IPS-20b (cell line): ENCODE measurements around the gene AKT3.

Experiments used
- H3K27ac ChIP-seq: one replicate; pipeline ENCODE4 v1.5.1; 2013; ENCODE audit warnings: low read length
- H3K27me3 ChIP-seq: 2 replicates; pipeline ENCODE4 v1.6.1; 2013; ENCODE audit warnings: mild to moderate bottlenecking, low read length, inconsistent platforms; ENCODE audit not compliant: insufficient read depth
- H3K36me3 ChIP-seq: 2 replicates; pipeline ENCODE4 v1.6.1; 2013; ENCODE audit warnings: low read depth, mild to moderate bottlenecking, inconsistent platforms, low read length, moderate library complexity; ENCODE audit not compliant: insufficient read depth
- H3K4me1 ChIP-seq: 2 replicates; pipeline ENCODE4 v1.6.1; 2013; ENCODE audit warnings: mild to moderate bottlenecking, control low read depth, inconsistent platforms, low read length, moderate library complexity; ENCODE audit not compliant: insufficient read depth
- H3K4me3 ChIP-seq: 2 replicates; pipeline ENCODE4 v1.5.1; 2013; ENCODE audit warnings: mild to moderate bottlenecking, low read length, inconsistent platforms
- H3K9ac ChIP-seq: 2 replicates; pipeline ENCODE4 v1.6.1; 2013; ENCODE audit warnings: low read depth, mild to moderate bottlenecking, inconsistent platforms, low read length, moderate library complexity
- H3K9me3 ChIP-seq: 2 replicates; pipeline ENCODE4 v1.6.1; 2013; ENCODE audit warnings: mild to moderate bottlenecking, low read depth, low read length, inconsistent platforms; ENCODE audit not compliant: insufficient read depth

AKT3 gene

GRCh38 chr1:243802736-243803135 lies 47.3 kb downstream of the AKT3 start:
- no peak overlapping the region for H3K4me3 ChIP-seq
- H3K27ac ChIP-seq = no peak overlapping the region
- no peaks in the 10 kb centered on the region for H3K27me3 ChIP-seq
- no peak overlapping the region for H3K9ac ChIP-seq
- H3K36me3 ChIP-seq = no peaks in the 10 kb centered on the region
- H3K4me1 ChIP-seq = no peaks in the 10 kb centered on the region
- peaks cover 11% of the 10 kb centered on the region for H3K9me3 ChIP-seq

GRCh38 chr1:243801378-243801777 lies 48.7 kb downstream of the AKT3 start:
- H3K4me1 ChIP-seq = no peaks in the 10 kb centered on the region
- H3K4me3 ChIP-seq = no peak overlapping the region
- no peak overlapping the region for H3K9ac ChIP-seq

GRCh38 chr1:243799908-243800307 lies 50.1 kb downstream of the AKT3 start:
- H3K9me3 ChIP-seq = no peaks in the 10 kb centered on the region
- no peaks in the 10 kb centered on the region for H3K27me3 ChIP-seq
- no peaks in the 10 kb centered on the region for H3K4me1 ChIP-seq
- H3K4me3 ChIP-seq = no peak overlapping the region
- no peak overlapping the region for H3K9ac ChIP-seq
- H3K36me3 ChIP-seq = no peaks in the 10 kb centered on the region
- no peak overlapping the region for H3K27ac ChIP-seq

More at GRCh38 chr1:243801378-243801777, 48.7 kb downstream of the AKT3 start:
- H3K27ac ChIP-seq = no peak overlapping the region
- no peaks in the 10 kb centered on the region for H3K36me3 ChIP-seq
- no peaks in the 10 kb centered on the region for H3K27me3 ChIP-seq
- H3K9me3 ChIP-seq = no peaks in the 10 kb centered on the region

DNA sequence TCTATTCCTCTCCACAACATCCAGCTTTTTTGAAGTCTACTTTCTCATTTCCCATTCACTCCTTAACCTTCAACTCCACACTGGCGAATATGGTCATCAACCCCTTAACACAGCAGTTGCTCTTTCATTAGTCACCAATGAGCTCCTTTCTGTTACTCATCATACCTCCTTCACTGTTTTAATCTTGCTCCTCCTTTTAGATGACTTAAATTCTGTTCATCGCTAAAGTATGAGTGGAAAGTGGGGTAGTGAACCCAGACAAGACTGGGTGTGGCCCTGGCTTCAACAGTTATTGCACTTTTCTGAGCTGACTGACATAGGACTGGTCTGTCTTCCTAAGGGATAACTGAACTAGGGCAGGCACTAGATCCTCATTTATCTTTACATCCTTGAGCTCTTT lies 51.3 kb downstream of the AKT3 start:
- no peak overlapping the region for H3K27ac ChIP-seq
- no peak overlapping the region for H3K9ac ChIP-seq
- H3K4me1 ChIP-seq = no peaks in the 10 kb centered on the region
- no peaks in the 10 kb centered on the region for H3K36me3 ChIP-seq
- H3K9me3 ChIP-seq = no peaks in the 10 kb centered on the region
- no peak overlapping the region for H3K4me3 ChIP-seq
- no peaks in the 10 kb centered on the region for H3K27me3 ChIP-seq

DNA sequence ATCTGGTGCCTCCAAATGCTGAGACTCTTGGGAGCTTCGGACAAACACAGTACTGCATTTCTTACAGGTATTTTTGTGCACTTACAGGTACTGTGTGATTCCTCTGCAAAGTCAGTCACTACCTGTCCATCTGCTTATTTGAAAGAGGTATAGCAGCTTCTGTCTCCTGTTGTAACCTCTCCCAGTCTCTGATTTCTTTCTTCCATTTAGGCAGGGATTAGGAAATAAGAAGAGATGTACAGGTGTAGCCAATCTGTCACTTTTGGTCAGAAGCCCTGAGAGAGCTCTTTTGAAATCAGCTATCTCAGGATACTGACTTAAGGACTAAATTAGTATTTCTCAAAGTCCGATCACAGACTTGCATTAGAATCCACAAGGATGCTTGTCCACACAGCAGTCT lies 54.0 kb downstream of the AKT3 start:
- H3K27ac ChIP-seq = no peak overlapping the region
- no peak overlapping the region for H3K9ac ChIP-seq
- no peaks in the 10 kb centered on the region for H3K9me3 ChIP-seq
- H3K4me3 ChIP-seq = no peak overlapping the region
- no peaks in the 10 kb centered on the region for H3K36me3 ChIP-seq
- H3K4me1 ChIP-seq = peaks cover 10% of the 10 kb centered on the region; the same call in 1 of the 2 replicates
- H3K27me3 ChIP-seq = no peaks in the 10 kb centered on the region

DNA sequence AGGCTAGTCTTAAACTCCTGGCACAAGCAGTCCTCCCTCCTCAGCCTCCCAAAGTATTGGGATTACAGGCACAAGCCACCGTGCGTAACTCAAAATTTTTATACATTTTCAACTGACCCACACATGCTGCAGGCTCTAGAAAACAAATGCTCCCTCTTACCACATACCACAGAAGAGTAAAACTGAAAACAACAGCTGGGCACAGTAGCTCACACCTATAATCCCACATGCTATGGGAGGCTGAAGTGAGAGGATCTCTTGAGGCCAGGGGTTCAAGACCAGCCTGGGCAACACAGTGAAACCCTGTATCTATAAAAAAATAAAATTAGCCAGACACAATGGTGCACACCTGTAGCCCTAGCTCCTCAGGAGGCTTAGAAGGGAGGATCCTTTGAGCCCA lies 56.7 kb downstream of the AKT3 start:
- H3K9ac ChIP-seq = no peak overlapping the region
- no peak overlapping the region for H3K4me3 ChIP-seq
- no peak overlapping the region for H3K27ac ChIP-seq
- H3K36me3 ChIP-seq = no peaks in the 10 kb centered on the region
- no peaks in the 10 kb centered on the region for H3K9me3 ChIP-seq
- no peaks in the 10 kb centered on the region for H3K27me3 ChIP-seq
- H3K4me1 ChIP-seq = peaks cover 10% of the 10 kb centered on the region; the same call in 1 of the 2 replicates

DNA sequence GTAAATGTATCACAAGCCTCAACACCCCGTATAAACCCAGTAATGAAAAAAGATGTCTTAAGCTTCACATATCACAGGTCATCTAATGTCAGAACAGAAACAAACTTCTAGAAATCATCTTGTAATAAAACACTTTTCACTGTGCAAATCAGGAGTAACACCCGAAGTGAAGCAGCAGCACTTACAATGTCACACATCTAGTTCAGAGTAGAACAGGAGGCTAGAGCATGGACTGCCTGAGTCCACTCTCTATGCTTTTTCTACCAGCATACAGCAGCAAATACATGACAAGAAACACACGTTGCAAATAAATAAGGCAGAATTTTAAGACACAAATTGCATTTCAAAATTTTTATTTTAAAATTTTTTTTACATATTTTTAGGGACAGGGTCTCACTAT lies 57.2 kb downstream of the AKT3 start:
- H3K27me3 ChIP-seq = no peaks in the 10 kb centered on the region
- H3K36me3 ChIP-seq = no peaks in the 10 kb centered on the region
- H3K27ac ChIP-seq = no peak overlapping the region
- peaks cover 10% of the 10 kb centered on the region; the same call in 1 of the 2 replicates for H3K4me1 ChIP-seq
- H3K9ac ChIP-seq = 0 out of 2 replicates have a peak overlapping the region, but pooled peaks have one; percentile 4
- no peaks in the 10 kb centered on the region for H3K9me3 ChIP-seq
- H3K4me3 ChIP-seq = no peak overlapping the region

GRCh38 chr1:243792401-243792800 lies 57.6 kb downstream of the AKT3 start:
- peaks cover 10% of the 10 kb centered on the region; the same call in 1 of the 2 replicates for H3K4me1 ChIP-seq
- no peak overlapping the region for H3K27ac ChIP-seq
- H3K27me3 ChIP-seq = no peaks in the 10 kb centered on the region
- H3K9ac ChIP-seq = 0 out of 2 replicates have a peak overlapping the region, but pooled peaks have one; percentile 4
- no peak overlapping the region for H3K4me3 ChIP-seq
- no peaks in the 10 kb centered on the region for H3K9me3 ChIP-seq
- H3K36me3 ChIP-seq = no peaks in the 10 kb centered on the region

DNA sequence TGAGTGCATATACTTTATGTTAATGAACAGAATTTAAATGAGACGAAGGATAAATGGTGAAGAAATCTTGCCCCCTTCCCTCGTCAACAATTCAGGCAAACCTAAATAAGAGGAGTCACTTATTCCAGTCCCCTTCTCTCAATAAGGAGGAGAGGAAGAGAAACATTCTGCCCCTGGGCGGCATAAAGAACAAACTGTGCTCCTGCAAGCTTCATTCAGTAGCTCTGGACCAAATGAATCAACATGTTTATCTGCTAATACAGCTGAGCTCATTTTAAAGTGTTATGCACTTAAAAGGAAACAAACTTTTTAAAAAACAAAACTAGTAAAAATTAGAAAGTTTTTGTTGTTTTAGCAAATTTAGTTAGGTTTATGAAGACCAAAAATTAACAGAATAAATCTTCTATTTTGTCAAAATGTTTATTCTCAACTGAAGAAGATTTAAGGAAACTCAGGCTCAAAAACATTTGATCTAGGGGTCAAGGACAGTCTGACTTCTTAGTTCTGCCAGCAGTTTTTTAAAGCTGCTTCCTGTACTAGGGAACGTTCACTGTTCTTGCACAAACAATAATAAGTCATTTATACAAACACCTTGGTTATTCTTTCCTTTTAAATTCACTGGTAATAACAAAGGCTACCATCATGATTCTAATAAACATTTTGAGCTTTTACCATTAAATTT lies 58.3 kb downstream of the AKT3 start:
- H3K4me3 ChIP-seq = no peak overlapping the region
- H3K27me3 ChIP-seq = no peaks in the 10 kb centered on the region
- H3K27ac ChIP-seq = no peak overlapping the region
- no peak overlapping the region for H3K9ac ChIP-seq
- peaks cover 10% of the 10 kb centered on the region; the same call in 1 of the 2 replicates for H3K4me1 ChIP-seq
- no peaks in the 10 kb centered on the region for H3K9me3 ChIP-seq
- no peaks in the 10 kb centered on the region for H3K36me3 ChIP-seq

GRCh38 chr1:243790404-243790803 lies 59.6 kb downstream of the AKT3 start:
- Histone ChIP-seq H3K4me1 (peaks cover 10% of the 10 kb centered on the region; the same call in 1 of the 2 replicates), H3K27me3 (no peaks in the 10 kb centered on the region), H3K9ac (no peak overlapping the region), H3K27ac (no peak overlapping the region), H3K9me3 (no peaks in the 10 kb centered on the region), H3K4me3 (no peak overlapping the region), H3K36me3 (no peaks in the 10 kb centered on the region)

DNA sequence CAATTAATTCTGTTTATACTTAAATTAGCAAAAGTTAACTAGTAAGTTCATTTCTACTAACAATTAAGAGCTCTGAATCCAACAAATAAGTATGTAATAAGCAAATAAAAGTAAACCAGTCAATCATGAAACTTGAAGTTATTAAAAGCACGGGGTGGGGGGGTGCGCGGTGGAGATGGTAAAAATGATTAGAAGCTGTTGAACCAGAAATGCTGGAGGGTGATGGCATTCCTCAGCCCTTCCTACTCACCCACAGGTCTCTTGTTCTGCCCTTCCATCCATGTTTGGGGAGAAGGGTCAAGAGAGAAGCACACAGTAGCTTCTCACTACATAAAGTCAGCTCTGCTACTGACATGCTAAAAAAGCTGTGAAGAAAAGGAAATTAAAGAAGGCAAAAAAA lies 63.5 kb downstream of the AKT3 start:
- Histone ChIP-seq H3K27me3 (no peaks in the 10 kb centered on the region), H3K4me3 (no peak overlapping the region), H3K36me3 (no peaks in the 10 kb centered on the region), H3K27ac (no peak overlapping the region), H3K9ac (no peak overlapping the region), H3K9me3 (no peaks in the 10 kb centered on the region), H3K4me1 (no peaks in the 10 kb centered on the region)

DNA sequence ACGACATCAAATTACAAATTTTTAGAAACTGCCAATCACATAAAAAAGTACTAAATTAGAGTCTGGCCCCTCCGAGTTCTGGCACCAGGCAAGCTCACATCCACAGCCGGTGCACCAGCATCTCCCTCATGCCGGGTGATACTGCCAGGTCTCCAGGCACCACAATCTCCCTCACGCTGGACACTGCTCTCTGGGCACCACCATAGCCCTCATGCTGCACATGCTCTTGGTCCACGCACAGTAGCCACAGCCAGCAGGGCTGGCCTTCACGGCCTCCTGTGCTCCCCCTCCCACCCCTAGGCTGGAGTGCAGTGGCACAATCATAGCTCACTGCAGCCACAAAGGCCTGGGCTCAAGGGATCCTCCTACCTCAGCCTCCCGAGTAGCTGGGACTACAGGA lies 65.5 kb downstream of the AKT3 start:
- Histone ChIP-seq H3K9me3 (no peaks in the 10 kb centered on the region), H3K27me3 (no peaks in the 10 kb centered on the region), H3K9ac (no peak overlapping the region), H3K36me3 (no peaks in the 10 kb centered on the region), H3K27ac (no peak overlapping the region), H3K4me1 (no peaks in the 10 kb centered on the region), H3K4me3 (no peak overlapping the region)
